Activated B cell treated with CpG ODN at 0.5 μM for 24 hours (primary cell): ENCODE measurements around the gene COQ4. TPM values are rescaled to one million over a fixed set of nuclear protein-coding genes. Genes with fewer than 3 reads are reported as not detected.
A peak's percentile ranks its signal among the peaks of the same experiment; 100 is the strongest.

Experiments used
- ATAC-seq: fragments of 200-7000 bp; cut with Tn5 transposase; one replicate; pipeline ENCODE4 v1.10.0; 2021; ENCODE audit warnings: low read depth, mild to moderate bottlenecking, moderate library complexity
- CTCF ChIA-PET: fragments of 350-600 bp; sonication (Branson Sonifier 250); formaldehyde crosslinking; loops from one replicate; lab custom pipeline; 2021; ENCODE audit warnings: antibody characterized with exemption; lab: Charles Lee
- POLR2A ChIA-PET: fragments of 350-600 bp; sonication (Branson Sonifier 250); formaldehyde crosslinking; loops from one replicate; lab custom pipeline; 2021; ENCODE audit warnings: antibody characterized with exemption; lab: Charles Lee
- DNase-seq: peaks from one replicate; pipeline ENCODE4 v3.0.0; 2022
- H3K27ac Mint-ChIP-seq: one replicate; pipeline ENCODE4 v1.8.0; 2020; ENCODE audit warnings: mixed read lengths
- H3K27me3 Mint-ChIP-seq: one replicate; pipeline ENCODE4 v1.8.0; 2021; ENCODE audit warnings: mixed read lengths
- H3K36me3 Mint-ChIP-seq: one replicate; pipeline ENCODE4 v1.8.0; 2021; ENCODE audit warnings: low read depth, mixed read lengths
- H3K4me1 Mint-ChIP-seq: one replicate; pipeline ENCODE4 v1.8.0; 2021; ENCODE audit warnings: mixed read lengths
- H3K4me3 Mint-ChIP-seq: one replicate; pipeline ENCODE4 v1.8.0; 2020; ENCODE audit warnings: mild to moderate bottlenecking, mixed read lengths
- H3K9me3 Mint-ChIP-seq: one replicate; pipeline ENCODE4 v1.8.0; 2020; ENCODE audit warnings: mixed read lengths
- intact Hi-C: fragments of 100-400 bp; cut with micrococcal nuclease; formaldehyde crosslinking; loops from one replicate; pipeline ENCODE4 v1.15.1; 2024
- total RNA-seq: library from RNA; stranded (reverse); gene quantifications from 2 replicates; pipeline ENCODE4 v1.2.3, GENCODE V29; 2022
- TF ChIP-seq, protein P1 (sequence below): fragments of 200-600 bp; IDR thresholded peaks from one replicate; pipeline ENCODE4 v1.8.0; 2022; ENCODE audit warnings: antibody characterized with exemption, mild to moderate bottlenecking

Gene COQ4
- total RNA-seq, 1 donor from 2014 or later, result 45.6 TPM

DNA sequence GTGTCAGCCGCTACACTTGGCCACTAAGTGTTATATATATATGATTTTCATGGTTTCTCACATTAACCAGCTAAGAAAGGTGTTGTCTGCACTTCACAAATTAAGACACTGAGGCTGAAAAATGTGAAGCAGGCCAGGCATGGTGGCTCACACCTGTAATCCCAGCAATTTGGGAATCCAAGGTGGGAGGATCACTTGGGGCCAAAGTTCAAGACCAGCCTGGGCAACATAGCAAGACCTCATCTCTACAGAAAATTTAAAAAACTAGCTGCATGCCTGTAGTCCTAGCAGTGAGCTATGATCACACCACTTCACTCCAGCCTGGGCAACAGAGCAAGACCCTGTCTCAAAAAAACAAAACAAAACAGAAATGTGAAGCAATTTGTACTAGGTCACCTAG is 1.8 kb downstream of the COQ4 start:
- no peak for ATAC-seq
- Mint-ChIP-seq H3K36me3 (peaks cover 38% of the 10 kb centered on the region), H3K4me3 (peak overlapping the region; percentile 41), H3K27ac (no peak overlapping the region), H3K27me3 (no peaks in the 10 kb centered on the region), H3K9me3 (no peaks in the 10 kb centered on the region), H3K4me1 (peaks cover 19% of the 10 kb centered on the region)
- CTCF ChIA-PET, result interaction anchor here (0.7 kb wide), 1 partner anchor 12 kb away, joined by 3 read pairs; no protein-coding TSS in a partner anchor
- TF ChIP-seq, protein P1, sequence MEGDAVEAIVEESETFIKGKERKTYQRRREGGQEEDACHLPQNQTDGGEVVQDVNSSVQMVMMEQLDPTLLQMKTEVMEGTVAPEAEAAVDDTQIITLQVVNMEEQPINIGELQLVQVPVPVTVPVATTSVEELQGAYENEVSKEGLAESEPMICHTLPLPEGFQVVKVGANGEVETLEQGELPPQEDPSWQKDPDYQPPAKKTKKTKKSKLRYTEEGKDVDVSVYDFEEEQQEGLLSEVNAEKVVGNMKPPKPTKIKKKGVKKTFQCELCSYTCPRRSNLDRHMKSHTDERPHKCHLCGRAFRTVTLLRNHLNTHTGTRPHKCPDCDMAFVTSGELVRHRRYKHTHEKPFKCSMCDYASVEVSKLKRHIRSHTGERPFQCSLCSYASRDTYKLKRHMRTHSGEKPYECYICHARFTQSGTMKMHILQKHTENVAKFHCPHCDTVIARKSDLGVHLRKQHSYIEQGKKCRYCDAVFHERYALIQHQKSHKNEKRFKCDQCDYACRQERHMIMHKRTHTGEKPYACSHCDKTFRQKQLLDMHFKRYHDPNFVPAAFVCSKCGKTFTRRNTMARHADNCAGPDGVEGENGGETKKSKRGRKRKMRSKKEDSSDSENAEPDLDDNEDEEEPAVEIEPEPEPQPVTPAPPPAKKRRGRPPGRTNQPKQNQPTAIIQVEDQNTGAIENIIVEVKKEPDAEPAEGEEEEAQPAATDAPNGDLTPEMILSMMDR, result no peak
- intact Hi-C loops, result loop anchor here (5.0 to 10.0 kb wide), 3 partner anchors 132 to 360 kb away; partner anchors contain the start of genes CIZ1, PTGES2 and SET
- no peak for DNase-seq
- POLR2A ChIA-PET, result interaction anchor here (1.0 kb wide), 1 partner anchor 47 kb away, joined by 8 read pairs; the partner anchor contains the start of gene URM1

- Mint-ChIP-seq H3K4me1 (peaks cover 19% of the 10 kb centered on the region), H3K27me3 (no peaks in the 10 kb centered on the region), H3K4me3 (no peak overlapping the region), H3K36me3 (peaks cover 38% of the 10 kb centered on the region), H3K9me3 (no peaks in the 10 kb centered on the region), H3K27ac (no peak overlapping the region)
- no peak for DNase-seq
- intact Hi-C loops, result loop anchor here (10.0 kb wide), 1 partner anchor 359 kb away; the partner anchor contains the start of gene SET
- TF ChIP-seq, protein P1, result no peak
- ATAC-seq, result no peak
- ChIA-PET CTCF (no interaction called here), POLR2A (no interaction called here)
Observed at GRCh38 chr9:128325629-128326028, 3.0 kb downstream of the COQ4 start.

DNA sequence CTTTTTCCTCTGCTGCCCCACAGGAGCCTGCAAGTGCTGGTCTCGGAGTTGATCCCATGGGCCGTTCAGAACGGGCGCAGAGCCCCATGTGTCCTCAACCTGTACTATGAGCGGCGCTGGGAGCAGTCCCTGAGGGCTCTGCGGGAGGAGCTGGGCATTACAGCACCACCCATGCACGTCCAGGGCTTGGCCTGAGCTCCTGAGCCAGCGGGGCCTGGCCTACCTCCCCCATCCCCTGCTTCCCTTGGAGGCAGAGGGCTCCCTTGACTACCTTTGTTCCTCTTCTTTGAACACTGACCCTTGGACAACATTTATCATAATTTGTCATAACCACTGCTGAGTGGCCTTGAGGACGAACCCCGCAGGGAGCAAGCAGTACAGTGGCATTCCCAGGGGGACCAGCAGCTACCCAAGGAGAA is 10.8 kb downstream of the COQ4 start:
- TF ChIP-seq, protein P1, result no peak
- H3K9me3 Mint-ChIP-seq, result no peaks in the 10 kb centered on the region
- DNase-seq (no peak), ATAC-seq (no peak)
- H3K27ac Mint-ChIP-seq, result no peak overlapping the region
- intact Hi-C loops, result no loop called here
- ChIA-PET CTCF (interaction anchor here (0.6 kb wide), 1 partner anchor 25 kb away, joined by 3 read pairs; no protein-coding TSS in a partner anchor), POLR2A (no interaction called here)
- H3K27me3 Mint-ChIP-seq, result no peaks in the 10 kb centered on the region
- H3K36me3 Mint-ChIP-seq, result peaks cover 23% of the 10 kb centered on the region
- H3K4me1 Mint-ChIP-seq, result no peaks in the 10 kb centered on the region
- no peak overlapping the region for H3K4me3 Mint-ChIP-seq

DNA sequence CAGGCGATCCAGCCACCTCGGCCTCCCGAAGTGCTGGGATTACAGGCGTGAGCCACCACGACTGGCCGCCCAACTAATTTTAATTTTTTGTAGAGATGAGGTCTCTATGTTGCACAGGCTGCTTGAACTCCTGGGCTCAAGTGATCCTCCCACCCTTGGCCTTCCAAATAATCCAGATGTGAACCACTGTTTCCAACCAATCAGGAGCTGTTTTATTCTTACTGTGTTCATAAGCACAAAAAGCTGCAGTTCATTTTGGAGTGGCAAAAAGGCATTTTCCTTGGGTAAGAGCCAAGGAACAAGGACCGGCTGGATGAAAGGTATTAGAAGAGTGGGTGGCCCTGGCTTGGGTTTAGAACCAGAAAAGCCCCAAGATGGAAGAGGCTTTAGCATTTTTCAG is 12.5 kb downstream of the COQ4 start:
- Mint-ChIP-seq H3K9me3 (no peaks in the 10 kb centered on the region), H3K4me1 (peaks cover 4% of the 10 kb centered on the region), H3K36me3 (peaks cover 20% of the 10 kb centered on the region), H3K27ac (no peak overlapping the region), H3K27me3 (no peaks in the 10 kb centered on the region), H3K4me3 (no peak overlapping the region)
- ChIA-PET POLR2A (no interaction called here), CTCF (no interaction called here)
- TF ChIP-seq, protein P1, result no peak
- intact Hi-C loops, result no loop called here
- ATAC-seq, result no peak
- no peak for DNase-seq

DNA sequence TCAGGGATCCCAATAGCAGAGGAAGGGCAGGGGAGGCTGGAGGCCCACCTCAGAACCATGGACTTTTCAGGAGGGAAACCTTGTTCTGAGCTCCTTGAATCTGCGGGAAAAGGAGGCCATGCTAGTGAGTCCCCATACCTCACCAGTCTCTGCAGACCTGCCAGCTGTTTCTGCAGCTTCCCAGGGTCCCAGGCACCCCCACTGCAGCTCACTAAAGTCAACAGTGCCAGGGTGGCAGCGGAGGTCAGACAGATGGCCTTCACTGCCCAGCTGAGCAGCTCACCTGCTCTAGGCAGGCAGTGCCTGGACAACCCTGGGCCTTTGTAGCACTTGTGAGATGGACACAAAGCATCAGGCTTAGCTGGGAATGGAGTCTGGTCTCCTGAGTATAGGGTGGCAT is 13.3 kb downstream of the COQ4 start:
- intact Hi-C loops, result no loop called here
- Mint-ChIP-seq H3K27me3 (no peaks in the 10 kb centered on the region), H3K4me3 (no peak overlapping the region), H3K4me1 (peaks cover 4% of the 10 kb centered on the region), H3K27ac (no peak overlapping the region), H3K36me3 (peaks cover 20% of the 10 kb centered on the region), H3K9me3 (no peaks in the 10 kb centered on the region)
- POLR2A ChIA-PET, result no interaction called here
- TF ChIP-seq, protein P1, result no peak
- CTCF ChIA-PET, result no interaction called here
- ATAC-seq, result no peak
- DNase-seq, result no peak
